Right cardiac atrium (tissue), 5 donors: ENCODE data around the gene TACO1. TPM values are rescaled to one million over a fixed set of nuclear protein-coding genes. Genes with fewer than 3 reads are reported as not detected.

Experiments used
- ATAC-seq, 2 donors: fragments of 200-7000 bp; cut with Tn5 transposase; one replicate each; pipeline versions ENCODE4 v1.8.0 to v1.9.1; 2020; ENCODE audit warnings: moderate library complexity in 2 of 2, mild to moderate bottlenecking in 1 of 2
- DNase-seq, 3 donors: peaks; one replicate each; pipeline ENCODE4 v3.0.0-alpha.2; 2020
- H3K27ac ChIP-seq: one replicate; pipeline ENCODE4 v1.5.1; 2013; ENCODE audit warnings: mild to moderate bottlenecking, low read length, control low read depth, moderate library complexity
- H3K27me3 ChIP-seq: one replicate; pipeline ENCODE4 v1.6.1; 2013; ENCODE audit not compliant: control insufficient read depth, insufficient read depth
- H3K4me1 ChIP-seq: one replicate; pipeline ENCODE4 v1.6.1; 2013; ENCODE audit warnings: low read length; ENCODE audit not compliant: control insufficient read depth, insufficient read depth
- H3K4me3 ChIP-seq: one replicate; pipeline ENCODE4 v1.5.1; 2013; ENCODE audit warnings: low read length, control low read depth
- H3K9me3 ChIP-seq: one replicate; pipeline ENCODE4 v1.6.1; 2013; ENCODE audit warnings: low read length; ENCODE audit not compliant: control insufficient read depth
- WGBS: extraction: QIAGEN DNeasy Blood & Tissue Kit; methylation state at CpG from one replicate; pipeline ENCODE4 v1.1.7; 2013; 5-methylcytosine and 5-hydroxymethylcytosine counted together
- intact Hi-C, 4 donors: fragments of 100-400 bp; cut with DNase I; formaldehyde crosslinking; loops; one replicate each; pipeline versions ENCODE4 v1.11.0 to v1.14.0; 2022 to 2023
- polyA plus RNA-seq: library from polyadenylated mRNA; stranded (reverse); fragments of 200-250 nt; gene quantifications from one replicate; pipeline ENCODE4 v1.2.3, GENCODE V29; 2013
- total RNA-seq, 4 donors: library from RNA; stranded (reverse); fragmentation: NEBNext Ultra II Directional; extraction: Animal tissue kit (Norgen Biotek cat#: 25700); gene quantifications; one replicate each; pipeline ENCODE4 v1.2.1, GENCODE V29; 2021
- donor health status: healthy with polysubstance abuse.
- donor health status: DM: no; HTN: yes; CAD: no.
- donor health status: DM: no; HTN: no; CAD: no.
- donor health status: DM: no; HTN: yes; CAD: no; lungs with severe emphysema.
- donor health status: DM: yes; HTN: yes; CAD: no.

TACO1 gene
- total and polyA plus RNA-seq, 5 donors: 28.5 to 47.0 (median 37.5) TPM

DNA sequence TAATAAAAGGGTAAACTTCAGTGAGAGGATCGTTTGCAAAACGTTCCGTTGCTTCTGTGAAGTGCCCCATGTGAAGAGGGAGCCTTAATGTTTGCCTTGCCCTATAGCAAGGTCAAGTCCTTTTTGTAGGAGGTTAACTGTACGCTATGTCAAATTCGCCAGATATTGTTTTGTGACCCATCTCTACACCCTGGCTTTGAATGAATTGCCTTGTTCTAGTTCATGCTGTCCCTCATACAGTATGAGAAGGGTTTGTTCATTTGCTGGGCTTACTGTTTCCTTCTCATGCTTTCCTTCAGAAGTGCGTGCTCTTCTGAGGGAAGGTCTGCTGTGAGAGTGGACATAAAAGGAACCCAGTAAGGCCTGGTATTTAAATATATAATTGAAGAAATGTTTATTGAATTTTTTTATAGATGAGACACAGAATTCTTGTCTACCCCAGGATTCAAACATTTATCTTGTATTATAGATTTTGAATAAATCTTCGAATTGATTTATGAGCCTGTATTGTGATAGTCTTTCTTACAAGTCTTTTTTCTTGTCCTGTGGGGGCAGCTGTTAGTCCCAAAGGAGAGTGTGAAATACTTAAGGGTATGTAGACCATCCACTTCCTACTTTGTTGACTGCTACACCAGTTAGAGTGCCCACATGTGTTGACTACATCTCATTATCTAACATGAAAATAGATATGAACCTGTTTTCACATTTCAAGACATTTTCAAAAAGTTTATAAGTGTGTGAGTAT, 23.3 kb downstream of the TACO1 start:
- intact Hi-C loops: no loop called here
- 26% methylated on average over 7 of the region's 7 CpGs for WGBS

GRCh38 chr17:63624531-63624880, 23.8 kb downstream of the TACO1 start:
- WGBS: 50% methylated on average over 1 of the region's 1 CpG
- intact Hi-C loops: no loop called here
- Histone ChIP-seq H3K27ac (no peak overlapping the region), H3K4me3 (peak overlapping the region; percentile 87), H3K9me3 (no peaks in the 10 kb centered on the region), H3K4me1 (peaks cover 4% of the 10 kb centered on the region), H3K27me3 (no peaks in the 10 kb centered on the region)
- DNase-seq (no peak), ATAC-seq (no peak)

More for the DNA sequence above, 23.3 kb downstream of the TACO1 start:
- Histone ChIP-seq H3K4me1 (peaks cover 3% of the 10 kb centered on the region), H3K27me3 (no peaks in the 10 kb centered on the region), H3K4me3 (peak overlapping the region; percentile 87), H3K9me3 (no peaks in the 10 kb centered on the region), H3K27ac (peak overlapping the region; percentile 6)
- ATAC-seq (no peak), DNase-seq (no peak)

DNA sequence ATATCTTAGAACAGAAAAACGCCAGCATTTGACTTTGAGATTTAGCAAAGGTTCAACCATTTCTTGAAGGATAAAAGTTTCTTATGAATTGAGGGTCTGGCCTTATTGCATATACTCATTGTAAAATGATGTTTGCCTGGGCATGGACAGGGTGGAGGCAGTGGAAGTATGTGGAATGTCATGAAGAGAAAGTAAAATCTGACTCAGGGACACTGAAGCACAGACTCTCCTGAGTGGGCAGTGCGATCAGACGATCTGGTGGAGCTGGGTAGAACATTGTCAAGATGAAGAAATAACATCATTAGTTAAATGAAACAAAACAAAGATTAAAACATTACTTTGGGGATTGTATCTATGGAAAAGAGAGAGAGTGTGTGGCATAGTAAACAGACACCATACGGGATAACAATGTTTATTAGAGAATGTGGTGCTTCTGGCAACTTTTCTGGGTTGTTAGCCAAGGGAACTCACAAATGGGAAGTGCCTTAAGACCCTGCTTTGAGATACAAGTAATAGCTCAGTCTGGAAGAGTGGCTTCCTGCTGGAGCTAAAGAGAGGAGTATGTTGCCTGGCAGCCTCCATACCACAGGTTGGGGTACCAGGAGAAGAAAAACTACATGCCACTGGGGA, 26.0 kb downstream of the TACO1 start:
- no peak overlapping the region for H3K4me3 ChIP-seq
- intact Hi-C loops: no loop called here
- no peaks in the 10 kb centered on the region for H3K27me3 ChIP-seq
- H3K4me1 ChIP-seq: peaks cover 4% of the 10 kb centered on the region
- H3K27ac ChIP-seq: no peak overlapping the region
- no peaks in the 10 kb centered on the region for H3K9me3 ChIP-seq
- DNase-seq: no peak
- no peak for ATAC-seq
- 46% methylated on average over 4 of the region's 4 CpGs for WGBS

DNA sequence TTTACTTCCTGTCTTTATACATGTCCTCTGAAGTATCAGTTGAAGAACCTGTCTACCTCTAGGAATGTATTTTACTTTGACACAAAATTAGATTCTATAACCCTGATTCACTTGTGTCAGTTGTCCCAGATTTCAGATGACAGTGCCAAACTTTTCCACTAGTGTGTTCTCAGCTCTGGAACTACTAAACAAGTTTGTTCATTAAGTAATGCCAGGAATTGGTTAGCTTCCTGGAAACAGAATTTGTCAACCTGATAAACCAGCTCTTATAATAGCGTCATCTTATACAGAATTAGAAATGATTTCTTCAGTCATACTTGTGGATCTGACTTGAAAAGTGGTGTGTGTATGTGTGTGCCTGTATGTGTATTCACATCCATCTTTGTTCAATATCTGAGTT, 28.9 kb downstream of the TACO1 start:
- H3K4me3 ChIP-seq: no peak overlapping the region
- no peaks in the 10 kb centered on the region for H3K9me3 ChIP-seq
- peak; percentile 56 to 64 for ATAC-seq
- 19% methylated on average over 1 of the region's 1 CpG for WGBS
- peaks cover 7% of the 10 kb centered on the region for H3K4me1 ChIP-seq
- DNase-seq: no peak
- intact Hi-C loops: no loop called here
- no peaks in the 10 kb centered on the region for H3K27me3 ChIP-seq
- no peak overlapping the region for H3K27ac ChIP-seq

GRCh38 chr17:63631062-63631461, 30.4 kb downstream of the TACO1 start:
- no peak overlapping the region for H3K4me3 ChIP-seq
- no peak for DNase-seq
- intact Hi-C loops: no loop called here
- H3K27me3 ChIP-seq: no peaks in the 10 kb centered on the region
- peaks cover 7% of the 10 kb centered on the region for H3K4me1 ChIP-seq
- ATAC-seq: no peak
- no peak overlapping the region for H3K27ac ChIP-seq
- WGBS: 82% methylated on average over 3 of the region's 3 CpGs
- H3K9me3 ChIP-seq: no peaks in the 10 kb centered on the region

- Histone ChIP-seq H3K27me3 (no peaks in the 10 kb centered on the region), H3K27ac (no peak overlapping the region), H3K4me1 (peaks cover 8% of the 10 kb centered on the region), H3K9me3 (no peaks in the 10 kb centered on the region), H3K4me3 (no peak overlapping the region)
- DNase-seq (no peak), ATAC-seq (no peak)
- intact Hi-C loops: no loop called here
- WGBS: 84% methylated on average over 1 of the region's 1 CpG
Measured at GRCh38 chr17:63631626-63632025, 30.9 kb downstream of the TACO1 start.

- no peak for DNase-seq
- Histone ChIP-seq H3K4me1 (peaks cover 9% of the 10 kb centered on the region), H3K27ac (no peak overlapping the region), H3K9me3 (no peaks in the 10 kb centered on the region), H3K27me3 (no peaks in the 10 kb centered on the region), H3K4me3 (no peak overlapping the region)
- intact Hi-C loops: no loop called here
- ATAC-seq: no peak
Measured at GRCh38 chr17:63633742-63634141, 33.0 kb downstream of the TACO1 start.

GRCh38 chr17:63634163-63634562, 33.5 kb downstream of the TACO1 start:
- intact Hi-C loops: no loop called here
- Histone ChIP-seq H3K4me1 (peaks cover 7% of the 10 kb centered on the region), H3K4me3 (no peak overlapping the region), H3K27ac (peak overlapping the region; percentile 65), H3K9me3 (no peaks in the 10 kb centered on the region), H3K27me3 (no peaks in the 10 kb centered on the region)
- DNase-seq: no peak
- peak; percentile 62 to 76 for ATAC-seq
- WGBS: 56% methylated on average over 4 of the region's 4 CpGs

DNA sequence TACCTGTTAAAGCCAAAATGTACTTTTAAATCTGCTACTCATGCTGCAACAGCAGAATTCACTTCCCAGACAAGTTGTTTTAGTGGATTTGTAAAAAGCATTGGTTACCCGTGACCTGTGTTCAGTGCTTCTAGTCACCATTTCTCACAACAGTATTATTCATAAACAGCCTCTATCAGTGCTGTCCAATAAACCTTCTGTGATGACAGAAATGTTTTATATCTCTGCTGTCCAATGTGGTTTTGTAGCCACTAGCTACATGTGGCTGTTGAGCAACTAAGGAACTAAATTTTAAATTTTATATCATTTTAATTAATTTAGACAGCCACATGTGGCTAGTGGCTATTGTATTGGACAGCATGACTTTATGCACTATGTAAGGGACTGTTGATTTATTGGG, 34.1 kb downstream of the TACO1 start:
- intact Hi-C loops: no loop called here
- Histone ChIP-seq H3K4me1 (peaks cover 7% of the 10 kb centered on the region), H3K27me3 (no peaks in the 10 kb centered on the region), H3K4me3 (no peak overlapping the region), H3K27ac (no peak overlapping the region), H3K9me3 (no peaks in the 10 kb centered on the region)
- ATAC-seq (no peak), DNase-seq (no peak)
- whole genome bisulfite sequencing: 87% methylated on average over 1 of the region's 1 CpG

DNA sequence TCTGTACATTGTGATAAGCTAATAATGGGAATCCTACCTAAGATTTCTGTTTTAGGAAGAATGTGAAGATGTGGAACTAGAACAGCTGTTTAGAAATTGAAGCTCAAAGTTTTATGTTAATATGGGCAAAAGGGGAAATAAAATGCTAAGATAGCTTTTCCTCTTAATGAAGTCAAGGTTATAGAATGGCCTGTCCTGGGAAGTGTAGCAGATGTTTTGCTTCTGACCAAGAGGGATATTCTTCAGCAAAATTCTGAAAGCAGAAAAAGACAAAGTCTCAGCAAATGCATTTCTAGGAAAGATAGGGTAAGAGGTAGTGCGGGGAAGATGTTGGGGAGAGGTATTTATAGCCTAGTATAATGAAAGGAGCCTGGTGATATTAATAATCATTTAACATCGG, 34.6 kb downstream of the TACO1 start:
- no peak for ATAC-seq

GRCh38 chr17:63635787-63636186, 35.1 kb downstream of the TACO1 start:
- WGBS: 86% methylated on average over 2 of the region's 2 CpGs
- no peak overlapping the region for H3K27ac ChIP-seq
- intact Hi-C loops: no loop called here
- no peak overlapping the region for H3K4me3 ChIP-seq
- H3K4me1 ChIP-seq: peaks cover 7% of the 10 kb centered on the region
- DNase-seq: no peak
- ATAC-seq: no peak
- H3K9me3 ChIP-seq: no peaks in the 10 kb centered on the region
- no peaks in the 10 kb centered on the region for H3K27me3 ChIP-seq

More for the DNA sequence above, 34.6 kb downstream of the TACO1 start:
- Histone ChIP-seq H3K27ac (no peak overlapping the region), H3K9me3 (no peaks in the 10 kb centered on the region), H3K27me3 (no peaks in the 10 kb centered on the region), H3K4me3 (no peak overlapping the region), H3K4me1 (peaks cover 7% of the 10 kb centered on the region)
- 72% methylated on average over 2 of the region's 2 CpGs for WGBS
- DNase-seq: no peak
- intact Hi-C loops: no loop called here
